ENCODE data around the gene GPC1. TPM values are rescaled to one million over a fixed set of nuclear protein-coding genes. Genes with fewer than 3 reads are reported as not detected.
A peak's percentile ranks its signal among the peaks of the same experiment; 100 is the strongest.

The GPC1 gene
- total and polyA plus RNA-seq, 4 experiments from 2014 or later: 0.14 to 1.2 (median 0.88) TPM

DNA sequence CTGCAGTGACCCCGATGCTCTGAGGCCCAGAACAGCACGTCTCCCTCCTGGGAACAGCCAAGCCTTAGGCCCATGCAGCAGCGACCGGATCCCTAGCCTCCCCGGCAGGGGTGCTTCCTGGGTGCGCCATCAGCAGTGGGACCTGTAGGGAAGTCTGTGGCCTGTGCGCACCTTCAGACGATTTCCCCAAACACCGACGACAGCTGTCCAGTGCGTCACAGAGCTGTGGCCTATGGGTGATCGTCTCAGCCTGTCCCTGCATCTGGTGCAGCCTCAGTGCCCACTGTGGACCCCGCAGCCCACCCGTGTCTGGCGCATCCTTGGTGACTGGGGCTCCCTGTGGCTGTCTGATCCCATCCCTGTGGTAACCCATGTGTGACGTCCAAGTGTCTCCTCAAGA, 9.0 kb downstream of the GPC1 start:
- Histone ChIP-seq H3K27me3 (ENCODE audit: insufficient read depth, low read length) (no peaks in the 10 kb centered on the region), H3K9me3 (ENCODE audit: control insufficient read depth in 1 of 2, low read length in 2 of 2) (no peaks in the 10 kb centered on the region), H3K27ac (ENCODE audit: low read depth, low read length) (no peak overlapping the region), H3K4me3 (ENCODE audit: low read length in 2 of 2) (no peak overlapping the region), H3K36me3 (ENCODE audit: insufficient read depth, low read length) (no peaks in the 10 kb centered on the region), H3K4me1 (ENCODE audit: insufficient read depth, low read length) (no peaks in the 10 kb centered on the region)
- Mint-ChIP-seq H3K36me3 (no peaks in the 10 kb centered on the region), H3K27me3 (peaks cover 1 to 3% of the 10 kb centered on the region in 2 donors), H3K27ac (no peak overlapping the region), H3K4me1 (peaks cover 0 to under 1% (median 0%) of the 10 kb centered on the region in 4 donors), H3K9me3 (no peaks in the 10 kb centered on the region), H3K4me3 (no peak overlapping the region)
- POLR2A ChIA-PET (ENCODE audit: partially characterized antibody): no interaction called here
- intact Hi-C loops (cut with micrococcal nuclease): no loop called here
- CTCF ChIA-PET (ENCODE audit: partially characterized antibody): no interaction called here
- peak in 1 of 5 donors; percentile 22 for DNase-seq

DNA sequence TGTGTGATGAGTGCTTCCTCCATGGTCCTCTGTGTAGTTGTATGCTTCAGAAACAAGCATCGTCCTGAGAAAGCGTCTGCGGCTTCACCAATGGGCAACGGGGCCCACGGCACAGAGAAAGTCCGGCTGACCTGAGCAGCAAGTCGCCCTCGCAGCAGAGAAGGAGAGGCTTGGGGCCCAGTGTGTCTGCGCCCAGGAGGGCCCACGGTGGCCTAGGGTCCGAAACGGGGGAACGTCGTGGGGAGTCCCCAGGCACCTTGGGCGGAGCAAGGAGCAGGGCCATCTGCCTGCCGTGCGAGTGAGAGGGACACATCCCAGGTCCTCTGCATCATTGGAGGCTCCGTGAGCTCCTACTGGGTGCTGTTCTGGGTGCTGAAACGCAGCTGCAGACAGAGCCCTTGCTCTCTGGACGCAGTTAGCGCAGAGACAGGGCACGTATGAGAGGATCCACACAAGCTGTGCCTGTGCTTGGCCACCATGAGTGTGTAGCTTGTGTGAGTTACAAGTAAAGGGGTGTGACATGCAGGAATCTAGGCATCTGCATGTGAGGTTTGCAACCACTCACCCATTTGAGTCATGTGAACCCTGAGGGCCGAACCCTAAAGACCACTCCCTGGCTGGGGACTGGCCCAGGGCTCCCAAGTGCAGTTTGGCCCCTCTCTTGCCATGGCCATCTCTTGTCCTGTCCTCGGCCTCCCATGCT, 10.6 kb downstream of the GPC1 start:
- Histone ChIP-seq H3K36me3 (ENCODE audit: insufficient read depth, low read length) (no peaks in the 10 kb centered on the region), H3K27ac (ENCODE audit: low read depth, low read length) (no peak overlapping the region), H3K9me3 (ENCODE audit: control insufficient read depth in 1 of 2, low read length in 2 of 2) (no peaks in the 10 kb centered on the region), H3K27me3 (ENCODE audit: insufficient read depth, low read length) (no peaks in the 10 kb centered on the region), H3K4me1 (ENCODE audit: insufficient read depth, low read length) (no peaks in the 10 kb centered on the region), H3K4me3 (ENCODE audit: low read length in 2 of 2) (no peak overlapping the region)
- intact Hi-C loops (cut with micrococcal nuclease): no loop called here
- peak in 1 of 5 donors; percentile 9 for DNase-seq
- Mint-ChIP-seq H3K27ac (no peak overlapping the region), H3K27me3 (peaks cover 6 to 16% of the 10 kb centered on the region in 2 donors), H3K4me1 (peaks cover 0 to 5% (median 0%) of the 10 kb centered on the region in 4 donors), H3K36me3 (no peaks in the 10 kb centered on the region), H3K9me3 (no peaks in the 10 kb centered on the region), H3K4me3 (no peak overlapping the region)
- POLR2A ChIA-PET (ENCODE audit: partially characterized antibody): no interaction called here
- CTCF ChIA-PET (ENCODE audit: partially characterized antibody): no interaction called here

DNA sequence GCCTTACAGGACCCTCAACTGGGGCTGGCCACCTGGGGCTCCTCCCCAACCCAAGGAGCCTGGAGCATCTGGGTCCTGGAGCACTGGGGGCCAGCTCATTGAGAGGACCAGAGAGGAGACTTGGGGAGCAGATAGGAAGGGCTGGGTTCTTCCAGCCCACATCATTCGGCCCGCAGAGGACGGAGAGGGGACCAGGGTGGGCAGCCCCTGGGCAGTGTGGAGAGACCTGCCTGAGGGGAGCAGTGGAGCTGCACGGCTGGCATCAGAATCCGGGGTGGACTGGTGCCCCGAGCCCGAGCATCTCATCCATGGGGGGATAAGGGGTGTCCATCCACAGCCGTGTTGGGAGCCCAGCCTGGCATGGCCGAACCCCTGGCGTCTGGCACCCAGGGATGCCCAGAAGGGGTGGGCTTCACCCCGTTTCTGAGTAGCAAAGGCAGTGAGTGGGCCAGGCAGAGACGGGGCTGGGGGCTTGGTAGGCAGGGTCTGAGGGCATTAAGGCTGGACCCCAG, 11.3 kb downstream of the GPC1 start:
- Mint-ChIP-seq H3K27me3 (peaks cover 6 to 17% of the 10 kb centered on the region in 2 donors), H3K4me1 (peaks cover 0 to 5% (median under 1%) of the 10 kb centered on the region in 4 donors), H3K36me3 (no peaks in the 10 kb centered on the region), H3K4me3 (no peak overlapping the region), H3K27ac (no peak overlapping the region), H3K9me3 (no peaks in the 10 kb centered on the region)
- intact Hi-C loops (cut with micrococcal nuclease): no loop called here
- no peak overlapping the region for H3K27ac ChIP-seq (ENCODE audit: low read depth, low read length)
- ChIA-PET POLR2A (ENCODE audit: partially characterized antibody) (no interaction called here), CTCF (ENCODE audit: partially characterized antibody) (no interaction called here)
- no peaks in the 10 kb centered on the region for H3K9me3 ChIP-seq (ENCODE audit: control insufficient read depth in 1 of 2, low read length in 2 of 2)
- H3K4me3 ChIP-seq (ENCODE audit: low read length in 2 of 2): no peak overlapping the region
- H3K4me1 ChIP-seq (ENCODE audit: insufficient read depth, low read length): no peaks in the 10 kb centered on the region
- DNase-seq: peak in 1 of 5 donors; percentile 22
- peaks cover 1% of the 10 kb centered on the region for H3K27me3 ChIP-seq (ENCODE audit: insufficient read depth, low read length)
- H3K36me3 ChIP-seq (ENCODE audit: insufficient read depth, low read length): no peaks in the 10 kb centered on the region

DNA sequence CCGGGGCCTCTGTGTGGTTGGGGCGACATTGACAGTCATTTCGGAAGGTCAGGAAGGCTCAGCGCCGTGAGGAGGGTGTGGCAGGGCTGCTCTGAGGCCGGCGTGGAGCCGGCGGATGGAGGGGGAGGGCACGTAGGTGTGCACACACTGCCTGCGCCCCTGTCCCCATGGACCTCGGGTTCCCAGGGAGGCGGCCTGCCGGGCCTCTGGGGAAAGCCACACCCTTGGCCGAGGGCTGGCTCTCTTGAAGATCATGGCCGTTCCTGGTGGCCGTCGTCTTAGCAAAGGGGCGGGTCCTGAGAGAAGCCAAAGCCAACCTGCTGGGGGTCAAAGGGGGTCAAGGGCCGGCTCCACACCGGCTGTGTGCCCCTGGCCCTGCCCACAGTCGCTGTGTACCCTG, 11.9 kb downstream of the GPC1 start:
- POLR2A ChIA-PET (ENCODE audit: partially characterized antibody): no interaction called here
- Histone ChIP-seq H3K4me1 (ENCODE audit: insufficient read depth, low read length) (peaks cover 4% of the 10 kb centered on the region), H3K27ac (ENCODE audit: low read depth, low read length) (no peak overlapping the region), H3K36me3 (ENCODE audit: insufficient read depth, low read length) (no peaks in the 10 kb centered on the region), H3K27me3 (ENCODE audit: insufficient read depth, low read length) (peaks cover 6% of the 10 kb centered on the region), H3K9me3 (ENCODE audit: control insufficient read depth in 1 of 2, low read length in 2 of 2) (no peaks in the 10 kb centered on the region), H3K4me3 (ENCODE audit: low read length in 2 of 2) (no peak overlapping the region)
- Mint-ChIP-seq H3K27me3 (peaks cover 10 to 22% of the 10 kb centered on the region in 2 donors), H3K4me3 (peak overlapping the region in 1 of 8 donors; percentile 42), H3K27ac (no peak overlapping the region), H3K9me3 (no peaks in the 10 kb centered on the region), H3K4me1 (peaks cover 0 to 5% (median 3%) of the 10 kb centered on the region in 4 donors), H3K36me3 (no peaks in the 10 kb centered on the region)
- intact Hi-C loops (cut with micrococcal nuclease): no loop called here
- DNase-seq: peak in 1 of 5 donors; percentile 15
- CTCF ChIA-PET (ENCODE audit: partially characterized antibody): no interaction called here

DNA sequence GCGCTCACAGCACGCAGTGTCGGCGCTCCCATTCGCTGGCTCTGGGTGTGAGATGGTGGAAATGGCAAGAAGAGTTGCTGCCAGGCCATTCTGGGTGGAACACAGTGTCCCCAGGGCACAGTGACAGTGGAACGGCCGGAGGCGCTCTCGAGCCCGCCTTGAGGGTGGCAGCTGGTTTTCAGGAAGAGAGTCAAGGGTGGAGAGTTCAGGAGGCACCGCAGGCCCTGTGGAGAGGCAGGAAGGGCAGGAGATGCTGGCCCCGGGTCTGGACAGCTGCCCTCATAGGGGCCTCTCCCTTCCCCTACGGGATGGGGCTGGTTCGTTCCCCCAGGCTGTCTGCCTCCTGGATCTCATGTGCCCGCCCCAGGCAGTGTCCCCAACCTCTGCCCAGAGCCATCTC, 12.5 kb downstream of the GPC1 start:
- H3K36me3 Mint-ChIP-seq: no peaks in the 10 kb centered on the region
- Histone ChIP-seq H3K4me3 (ENCODE audit: low read length in 2 of 2) (no peak overlapping the region), H3K4me1 (ENCODE audit: insufficient read depth, low read length) (peaks cover 5% of the 10 kb centered on the region), H3K36me3 (ENCODE audit: insufficient read depth, low read length) (no peaks in the 10 kb centered on the region), H3K27ac (ENCODE audit: low read depth, low read length) (no peak overlapping the region), H3K27me3 (ENCODE audit: insufficient read depth, low read length) (peaks cover 6% of the 10 kb centered on the region), H3K9me3 (ENCODE audit: control insufficient read depth in 1 of 2, low read length in 2 of 2) (no peaks in the 10 kb centered on the region)
- no peaks in the 10 kb centered on the region for H3K9me3 Mint-ChIP-seq
- H3K27me3 Mint-ChIP-seq: peaks cover 10 to 22% of the 10 kb centered on the region in 2 donors
- no peak for DNase-seq
- H3K4me3 Mint-ChIP-seq: peak overlapping the region in 1 of 8 donors; percentile 68
- intact Hi-C loops (cut with micrococcal nuclease): no loop called here
- POLR2A ChIA-PET (ENCODE audit: partially characterized antibody): no interaction called here
- CTCF ChIA-PET (ENCODE audit: partially characterized antibody): no interaction called here
- H3K4me1 Mint-ChIP-seq: peaks cover 0 to 5% (median 3%) of the 10 kb centered on the region in 4 donors
- no peak overlapping the region for H3K27ac Mint-ChIP-seq

DNA sequence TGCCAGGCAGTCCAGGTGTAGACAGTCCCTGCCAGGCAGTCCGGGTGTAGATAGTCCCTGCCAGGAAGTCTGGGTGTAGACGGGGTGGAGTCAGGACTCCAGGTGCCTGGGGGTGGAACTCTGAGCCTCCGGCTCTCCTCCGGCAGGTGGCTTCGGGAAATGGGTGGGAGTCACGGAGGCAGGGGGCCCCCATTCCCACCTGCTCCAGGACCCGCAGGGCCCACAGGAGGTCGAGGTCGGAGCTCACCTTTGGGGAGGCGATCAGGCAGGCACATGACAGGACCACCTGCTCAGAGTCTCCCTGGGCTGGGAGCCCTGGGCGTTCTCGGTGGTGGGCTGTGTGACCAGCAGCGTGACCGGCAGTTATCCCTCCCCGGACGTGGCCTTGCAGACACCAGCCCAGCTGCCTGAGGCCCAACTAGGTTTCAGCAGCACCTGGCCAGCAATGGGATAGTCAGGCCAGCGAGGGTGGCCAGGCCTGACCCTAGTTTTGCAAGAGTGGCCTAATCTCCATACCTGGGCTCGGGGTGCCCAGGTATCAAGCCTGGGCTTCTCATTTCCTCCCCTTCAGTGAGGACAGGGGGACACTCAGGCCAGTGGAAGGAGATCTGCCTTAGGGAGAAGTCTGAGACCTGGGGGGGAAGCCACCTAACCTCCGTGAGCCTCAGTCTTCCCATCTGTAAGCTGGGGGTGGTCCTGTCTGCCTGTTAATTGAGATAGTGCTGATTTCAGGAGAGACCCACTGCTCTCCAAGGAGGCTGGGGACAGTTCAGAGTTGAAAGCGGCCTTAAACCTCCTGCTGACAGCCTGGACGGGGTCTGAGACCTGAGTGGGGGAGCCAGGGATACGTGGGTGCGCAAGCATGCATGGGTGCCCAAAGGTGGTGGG, 13.2 kb downstream of the GPC1 start:
- POLR2A ChIA-PET (ENCODE audit: partially characterized antibody): no interaction called here
- no peak overlapping the region for H3K4me3 ChIP-seq (ENCODE audit: low read length in 2 of 2)
- H3K27me3 Mint-ChIP-seq: peaks cover 10 to 22% of the 10 kb centered on the region in 2 donors
- peaks cover 0 to 5% (median 3%) of the 10 kb centered on the region in 4 donors for H3K4me1 Mint-ChIP-seq
- peaks cover 6% of the 10 kb centered on the region for H3K27me3 ChIP-seq (ENCODE audit: insufficient read depth, low read length)
- no peaks in the 10 kb centered on the region for H3K9me3 ChIP-seq (ENCODE audit: control insufficient read depth in 1 of 2, low read length in 2 of 2)
- no peak overlapping the region for H3K27ac ChIP-seq (ENCODE audit: low read depth, low read length)
- H3K4me3 Mint-ChIP-seq: no peak overlapping the region
- CTCF ChIA-PET (ENCODE audit: partially characterized antibody): no interaction called here
- no peak overlapping the region for H3K27ac Mint-ChIP-seq
- peaks cover 5% of the 10 kb centered on the region for H3K4me1 ChIP-seq (ENCODE audit: insufficient read depth, low read length)
- H3K36me3 Mint-ChIP-seq: no peaks in the 10 kb centered on the region
- no peaks in the 10 kb centered on the region for H3K9me3 Mint-ChIP-seq
- intact Hi-C loops (cut with micrococcal nuclease): no loop called here
- peak in 1 of 5 donors; percentile 31 for DNase-seq
- no peaks in the 10 kb centered on the region for H3K36me3 ChIP-seq (ENCODE audit: insufficient read depth, low read length)

DNA sequence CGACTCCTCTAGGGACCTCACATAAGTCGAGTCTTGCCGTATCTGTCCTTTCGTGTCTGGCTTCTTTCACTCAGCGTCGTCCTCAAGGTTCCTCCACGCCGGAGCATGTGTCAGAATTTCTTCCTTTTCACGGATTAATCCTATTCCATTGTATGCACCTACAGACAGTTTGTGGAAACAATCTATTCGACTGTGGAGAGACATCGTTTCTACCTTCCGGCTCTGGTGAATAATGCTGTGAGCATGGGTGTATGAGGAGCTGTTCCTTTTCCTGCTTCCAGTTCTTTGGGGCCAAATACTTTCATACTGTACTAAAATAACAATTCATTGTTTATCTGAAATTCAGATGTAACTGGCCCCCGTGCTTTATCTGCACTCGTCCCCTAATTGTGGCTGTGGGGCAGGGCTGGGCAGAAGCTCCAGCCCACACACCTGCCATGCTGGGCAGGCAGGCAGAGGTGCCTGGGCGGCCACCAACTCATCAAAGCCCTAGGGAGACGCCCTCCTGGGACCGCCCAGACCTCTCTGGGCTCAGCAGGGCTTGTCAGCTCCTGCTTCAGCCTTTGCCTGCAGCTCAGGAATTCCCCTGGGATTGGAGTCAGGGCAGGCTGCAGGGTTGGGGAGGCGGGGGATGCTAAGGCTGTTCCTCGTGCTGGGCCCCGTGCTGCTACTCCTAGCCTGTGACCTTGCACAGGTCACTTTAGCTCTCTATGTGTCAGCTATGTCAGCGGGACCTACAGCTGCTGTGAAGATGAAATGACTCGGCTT, 14.5 kb downstream of the GPC1 start:
- ChIA-PET POLR2A (ENCODE audit: partially characterized antibody) (no interaction called here), CTCF (ENCODE audit: partially characterized antibody) (no interaction called here)
- peaks cover 16% of the 10 kb centered on the region for H3K27me3 ChIP-seq (ENCODE audit: insufficient read depth, low read length)
- Mint-ChIP-seq H3K27ac (no peak overlapping the region), H3K9me3 (peaks cover 0 to 1% (median 0%) of the 10 kb centered on the region in 8 donors), H3K27me3 (peaks cover 19 to 33% of the 10 kb centered on the region in 2 donors), H3K4me3 (peak overlapping the region in 2 of 8 donors; percentile 12 to 20), H3K36me3 (no peaks in the 10 kb centered on the region), H3K4me1 (peaks cover 4 to 17% (median 10%) of the 10 kb centered on the region in 4 donors)
- peak in 1 of 5 donors; percentile 9 for DNase-seq
- no peak overlapping the region for H3K27ac ChIP-seq (ENCODE audit: low read depth, low read length)
- intact Hi-C loops (cut with micrococcal nuclease): no loop called here
- peaks cover 11% of the 10 kb centered on the region for H3K4me1 ChIP-seq (ENCODE audit: insufficient read depth, low read length)
- no peak overlapping the region for H3K4me3 ChIP-seq (ENCODE audit: low read length in 2 of 2)
- no peaks in the 10 kb centered on the region for H3K36me3 ChIP-seq (ENCODE audit: insufficient read depth, low read length)
- no peaks in the 10 kb centered on the region for H3K9me3 ChIP-seq (ENCODE audit: control insufficient read depth in 1 of 2, low read length in 2 of 2)
